DND-41 (cell line): Measurements from ENCODE around the gene CRYBB3.

Source experiments
- EZH2 ChIP-seq: IDR thresholded peaks from 3 replicates; pipeline ENCODE4 v1.6.1; 2012; ENCODE audit warnings: borderline replicate concordance, low read depth, mild to moderate bottlenecking, moderate library complexity, low read length, inconsistent platforms; ENCODE audit not compliant: severe bottlenecking
- TF ChIP-seq, protein P1 (sequence below): IDR thresholded peaks from 2 replicates; pipeline ENCODE4 v1.5.1; 2012; ENCODE audit warnings: borderline replicate concordance, low read length, moderate library complexity, mild to moderate bottlenecking; ENCODE audit not compliant: poor library complexity, severe bottlenecking; ENCODE audit errors: extremely low read depth

DNA sequence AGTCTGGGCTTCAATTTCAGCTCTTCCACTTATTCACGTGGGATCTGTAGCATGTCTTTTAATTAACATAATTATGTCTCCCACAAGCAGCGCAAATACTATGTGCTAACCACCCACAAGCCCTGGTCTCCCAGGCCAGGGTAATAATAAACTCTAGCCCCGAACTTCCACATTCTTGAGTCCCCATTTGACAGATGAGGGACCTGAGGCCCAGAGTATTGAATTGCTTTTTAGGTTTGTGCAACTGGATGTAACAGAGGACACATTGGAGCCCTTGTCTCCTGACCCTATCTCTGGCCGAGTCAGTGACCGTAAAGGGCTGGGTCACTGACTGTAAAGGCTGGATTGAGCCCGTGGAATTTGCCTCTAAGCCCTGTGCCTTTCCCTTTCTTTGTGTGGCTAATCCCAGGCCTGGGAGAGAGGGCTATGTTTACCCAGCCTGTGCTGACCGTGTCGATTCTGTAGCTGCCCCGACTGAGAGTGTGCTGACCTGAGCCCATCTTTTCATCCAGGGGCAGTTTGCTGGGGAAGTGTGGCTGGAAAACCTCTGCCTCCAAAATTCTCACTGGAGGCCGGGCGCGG, 23.7 kb downstream of the CRYBB3 start:
- TF ChIP-seq, protein P1, sequence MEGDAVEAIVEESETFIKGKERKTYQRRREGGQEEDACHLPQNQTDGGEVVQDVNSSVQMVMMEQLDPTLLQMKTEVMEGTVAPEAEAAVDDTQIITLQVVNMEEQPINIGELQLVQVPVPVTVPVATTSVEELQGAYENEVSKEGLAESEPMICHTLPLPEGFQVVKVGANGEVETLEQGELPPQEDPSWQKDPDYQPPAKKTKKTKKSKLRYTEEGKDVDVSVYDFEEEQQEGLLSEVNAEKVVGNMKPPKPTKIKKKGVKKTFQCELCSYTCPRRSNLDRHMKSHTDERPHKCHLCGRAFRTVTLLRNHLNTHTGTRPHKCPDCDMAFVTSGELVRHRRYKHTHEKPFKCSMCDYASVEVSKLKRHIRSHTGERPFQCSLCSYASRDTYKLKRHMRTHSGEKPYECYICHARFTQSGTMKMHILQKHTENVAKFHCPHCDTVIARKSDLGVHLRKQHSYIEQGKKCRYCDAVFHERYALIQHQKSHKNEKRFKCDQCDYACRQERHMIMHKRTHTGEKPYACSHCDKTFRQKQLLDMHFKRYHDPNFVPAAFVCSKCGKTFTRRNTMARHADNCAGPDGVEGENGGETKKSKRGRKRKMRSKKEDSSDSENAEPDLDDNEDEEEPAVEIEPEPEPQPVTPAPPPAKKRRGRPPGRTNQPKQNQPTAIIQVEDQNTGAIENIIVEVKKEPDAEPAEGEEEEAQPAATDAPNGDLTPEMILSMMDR: no peak
- no peak for TF ChIP-seq EZH2
